ENCODE measurements around the gene MR1.

MR1 gene

DNA sequence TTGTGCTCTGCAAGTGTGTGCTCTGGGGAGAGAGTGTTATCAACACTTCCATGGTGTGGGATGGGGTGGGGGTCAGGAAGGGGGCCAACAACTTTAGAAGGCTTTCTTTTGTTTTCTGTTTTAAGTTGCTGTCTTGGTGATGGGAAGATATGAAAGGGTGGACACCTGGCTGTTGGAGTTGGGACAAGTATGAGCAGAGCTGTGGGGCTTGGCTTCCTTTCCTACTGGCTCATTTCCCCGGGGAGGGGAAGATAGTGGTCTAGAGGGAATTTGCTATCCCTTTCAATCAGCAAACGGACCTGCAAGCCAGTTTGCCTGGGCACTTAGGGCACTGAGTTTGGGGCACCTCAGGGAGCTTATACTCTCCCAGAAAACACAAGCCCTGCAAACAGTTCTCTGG is 73.9 kb downstream of the MR1 start:
- TF ChIP-seq, protein P1, sequence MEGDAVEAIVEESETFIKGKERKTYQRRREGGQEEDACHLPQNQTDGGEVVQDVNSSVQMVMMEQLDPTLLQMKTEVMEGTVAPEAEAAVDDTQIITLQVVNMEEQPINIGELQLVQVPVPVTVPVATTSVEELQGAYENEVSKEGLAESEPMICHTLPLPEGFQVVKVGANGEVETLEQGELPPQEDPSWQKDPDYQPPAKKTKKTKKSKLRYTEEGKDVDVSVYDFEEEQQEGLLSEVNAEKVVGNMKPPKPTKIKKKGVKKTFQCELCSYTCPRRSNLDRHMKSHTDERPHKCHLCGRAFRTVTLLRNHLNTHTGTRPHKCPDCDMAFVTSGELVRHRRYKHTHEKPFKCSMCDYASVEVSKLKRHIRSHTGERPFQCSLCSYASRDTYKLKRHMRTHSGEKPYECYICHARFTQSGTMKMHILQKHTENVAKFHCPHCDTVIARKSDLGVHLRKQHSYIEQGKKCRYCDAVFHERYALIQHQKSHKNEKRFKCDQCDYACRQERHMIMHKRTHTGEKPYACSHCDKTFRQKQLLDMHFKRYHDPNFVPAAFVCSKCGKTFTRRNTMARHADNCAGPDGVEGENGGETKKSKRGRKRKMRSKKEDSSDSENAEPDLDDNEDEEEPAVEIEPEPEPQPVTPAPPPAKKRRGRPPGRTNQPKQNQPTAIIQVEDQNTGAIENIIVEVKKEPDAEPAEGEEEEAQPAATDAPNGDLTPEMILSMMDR (conservative IDR thresholded peaks at IDR 0.05; ENCODE audit: low read depth, low read length), result no peak
- no peak overlapping the region for H3K4me3 ChIP-seq (ENCODE audit: low read depth, low read length)
- no peak for DNase-seq (ENCODE audit: low read depth)

DNA sequence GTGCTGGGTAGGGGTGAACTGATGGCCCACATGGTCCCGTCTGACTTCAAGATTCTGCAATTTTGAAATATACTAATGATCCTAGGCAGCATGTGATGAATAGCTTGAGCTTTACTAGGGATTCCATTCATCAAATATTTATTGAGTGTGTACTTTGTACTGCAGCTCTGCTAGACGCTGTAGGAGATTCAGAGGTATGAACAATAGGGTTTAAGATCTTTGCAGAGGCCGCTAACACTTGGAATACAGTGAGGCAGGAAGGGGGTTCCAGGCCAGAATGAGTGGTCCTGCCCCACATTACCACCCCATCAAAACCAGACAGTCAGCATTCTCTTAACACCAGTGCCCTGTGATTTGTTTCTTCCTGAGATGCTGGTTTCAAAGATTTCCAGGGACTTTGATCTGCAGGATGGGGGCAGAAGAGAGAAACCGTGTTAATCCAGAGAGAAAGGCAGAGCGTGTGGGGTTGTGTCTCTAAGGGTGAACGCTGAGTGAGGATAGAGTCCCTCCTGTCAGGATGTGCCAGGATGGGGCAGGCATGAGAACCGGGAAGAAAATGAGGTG is 74.6 kb downstream of the MR1 start:
- TF ChIP-seq, protein P1 (conservative IDR thresholded peaks at IDR 0.05; ENCODE audit: low read depth, low read length), result no peak
- DNase-seq (ENCODE audit: low read depth), result no peak
- no peak overlapping the region for H3K4me3 ChIP-seq (ENCODE audit: low read depth, low read length)

DNA sequence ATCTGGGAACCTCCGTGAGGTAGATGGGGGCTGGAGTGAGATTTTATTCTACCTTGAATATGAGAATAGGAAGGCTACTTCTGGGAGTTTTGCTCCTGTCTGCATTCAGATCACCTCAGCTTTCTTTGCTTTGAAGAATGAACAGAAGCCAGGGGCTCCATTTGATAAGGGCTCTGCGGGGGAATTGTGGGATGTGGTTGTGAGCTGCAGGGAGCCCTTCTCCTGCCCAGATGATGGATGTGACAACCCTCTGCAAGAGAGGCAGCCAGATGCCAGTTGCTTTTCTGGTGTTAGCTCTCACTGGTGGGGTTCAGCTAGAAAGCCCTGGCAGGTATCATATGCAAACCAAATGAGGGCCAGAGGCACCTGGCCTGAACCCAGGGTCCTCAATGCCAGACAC is 76.2 kb downstream of the MR1 start:
- no peak for DNase-seq (ENCODE audit: low read depth)
- TF ChIP-seq, protein P1 (conservative IDR thresholded peaks at IDR 0.05; ENCODE audit: low read depth, low read length), result no peak
- no peak overlapping the region for H3K4me3 ChIP-seq (ENCODE audit: low read depth, low read length)

Data from choroid plexus epithelial cell (primary cell).